Uterus (tissue), 2 donors: ENCODE data around the gene PCGF5.

Experiments
- POLR2A ChIP-seq, 2 donors: fragments of 450-650 bp; IDR thresholded peaks; one replicate each; pipeline ENCODE4 v1.6.1; 2016; ENCODE audit warnings: antibody characterized with exemption in 2 of 2, mild to moderate bottlenecking in 1 of 2, moderate library complexity in 1 of 2
- TF ChIP-seq, protein P1 (sequence below), 4 experiments: fragments of 200-600 bp in 2 of 4; fragments of 450-650 bp in 2 of 4; sonication (generic) in 2 of 4; IDR thresholded peaks; one replicate each; pipeline ENCODE4 v1.5.1; 2016 to 2019; ENCODE audit warnings: antibody characterized with exemption in 4 of 4, mild to moderate bottlenecking in 2 of 4, moderate library complexity in 1 of 4

DNA sequence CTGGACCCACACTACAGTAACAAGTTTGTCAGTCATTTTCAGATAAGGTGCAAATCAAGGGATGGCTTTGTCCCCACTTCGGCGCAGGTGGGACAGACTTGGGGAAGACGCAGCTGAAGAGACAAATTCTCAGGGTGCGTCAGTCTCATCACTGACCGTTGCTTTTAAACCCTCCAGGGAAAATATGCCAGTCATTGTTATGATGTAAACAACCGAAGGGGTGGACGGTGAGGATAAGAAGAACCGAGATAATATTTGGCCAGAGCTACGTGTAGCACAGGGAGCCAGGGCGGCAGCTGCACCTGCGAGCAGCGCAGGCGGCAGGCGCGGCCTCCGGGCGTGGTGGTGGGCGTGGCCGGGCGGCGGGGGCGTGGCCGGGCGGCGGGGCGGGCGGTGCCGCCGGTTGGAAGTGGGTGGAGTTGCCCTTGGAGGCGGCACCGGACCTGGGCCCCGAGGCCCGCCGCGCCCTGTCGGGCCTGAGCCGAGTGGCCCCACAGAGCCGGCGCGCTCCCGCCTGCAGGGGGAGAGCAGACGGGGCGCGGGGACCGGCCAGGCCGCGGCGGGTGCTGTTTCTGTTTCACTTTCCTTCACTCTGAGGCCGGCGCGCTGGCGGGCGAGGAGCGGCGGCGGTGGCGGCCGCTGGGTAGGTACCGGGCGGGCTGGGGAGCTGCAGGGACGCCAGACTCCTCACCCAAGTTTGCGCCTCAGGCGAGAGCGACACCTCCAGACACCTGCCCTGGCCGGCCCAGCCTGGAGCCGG, at the start of gene PCGF5:
- TF ChIP-seq, protein P1, sequence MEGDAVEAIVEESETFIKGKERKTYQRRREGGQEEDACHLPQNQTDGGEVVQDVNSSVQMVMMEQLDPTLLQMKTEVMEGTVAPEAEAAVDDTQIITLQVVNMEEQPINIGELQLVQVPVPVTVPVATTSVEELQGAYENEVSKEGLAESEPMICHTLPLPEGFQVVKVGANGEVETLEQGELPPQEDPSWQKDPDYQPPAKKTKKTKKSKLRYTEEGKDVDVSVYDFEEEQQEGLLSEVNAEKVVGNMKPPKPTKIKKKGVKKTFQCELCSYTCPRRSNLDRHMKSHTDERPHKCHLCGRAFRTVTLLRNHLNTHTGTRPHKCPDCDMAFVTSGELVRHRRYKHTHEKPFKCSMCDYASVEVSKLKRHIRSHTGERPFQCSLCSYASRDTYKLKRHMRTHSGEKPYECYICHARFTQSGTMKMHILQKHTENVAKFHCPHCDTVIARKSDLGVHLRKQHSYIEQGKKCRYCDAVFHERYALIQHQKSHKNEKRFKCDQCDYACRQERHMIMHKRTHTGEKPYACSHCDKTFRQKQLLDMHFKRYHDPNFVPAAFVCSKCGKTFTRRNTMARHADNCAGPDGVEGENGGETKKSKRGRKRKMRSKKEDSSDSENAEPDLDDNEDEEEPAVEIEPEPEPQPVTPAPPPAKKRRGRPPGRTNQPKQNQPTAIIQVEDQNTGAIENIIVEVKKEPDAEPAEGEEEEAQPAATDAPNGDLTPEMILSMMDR (IDR thresholded peaks at IDR 0.05): peak in 3 of 4 experiments; percentile 36 to 73 (median 47)
- TF ChIP-seq POLR2A (IDR thresholded peaks at IDR 0.05): peak; percentile 64 to 75
